Activated CD8-positive, alpha-beta memory T cell treated with anti-CD3 and anti-CD28 coated beads for 24 hours (primary cell): ENCODE data around the gene FAM227B.
"Not testable (repeated sequence)": the region's sequence is repeated elsewhere in the genome, so short reads cannot be mapped to it uniquely, and the experiment has no call there.

Source experiments
- DNase-seq: peaks from one replicate; pipeline ENCODE4 v3.0.0-alpha.2; 2020

Gene FAM227B

DNA sequence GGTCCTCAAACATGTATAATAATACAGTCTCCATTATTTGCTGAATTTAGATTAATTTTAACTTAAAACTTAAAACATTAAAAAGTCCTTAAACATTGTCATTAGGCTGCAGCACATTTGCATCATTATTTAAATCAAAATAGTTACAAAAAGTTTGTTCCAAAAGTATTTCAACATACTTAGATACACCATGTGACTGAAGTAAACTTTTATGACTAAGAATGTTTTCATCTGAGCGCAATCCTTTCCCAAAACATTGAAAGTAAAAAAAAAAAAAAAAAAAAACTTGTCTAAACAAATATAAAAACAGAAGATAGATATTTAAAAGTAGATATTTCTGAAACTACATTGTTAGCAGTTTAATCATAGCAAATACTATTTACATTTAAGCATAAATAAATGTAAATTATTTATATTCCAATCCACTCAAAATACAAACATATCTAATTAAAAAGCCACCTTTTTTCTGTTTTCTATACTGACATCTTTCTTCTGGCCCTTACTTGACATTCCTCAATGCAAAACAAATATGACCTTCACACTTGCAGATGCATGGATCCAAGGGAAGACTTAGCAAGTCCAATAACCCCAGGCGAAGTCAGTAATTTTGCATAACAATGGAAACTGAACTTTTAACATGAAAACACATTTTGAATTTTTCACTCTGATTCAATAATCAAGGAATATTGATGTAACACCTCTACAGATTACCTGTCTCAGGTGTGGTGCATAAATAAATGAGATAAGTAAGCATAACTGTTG, 10.3 kb downstream of the FAM227B start:
- DNase-seq, result no peak

DNA sequence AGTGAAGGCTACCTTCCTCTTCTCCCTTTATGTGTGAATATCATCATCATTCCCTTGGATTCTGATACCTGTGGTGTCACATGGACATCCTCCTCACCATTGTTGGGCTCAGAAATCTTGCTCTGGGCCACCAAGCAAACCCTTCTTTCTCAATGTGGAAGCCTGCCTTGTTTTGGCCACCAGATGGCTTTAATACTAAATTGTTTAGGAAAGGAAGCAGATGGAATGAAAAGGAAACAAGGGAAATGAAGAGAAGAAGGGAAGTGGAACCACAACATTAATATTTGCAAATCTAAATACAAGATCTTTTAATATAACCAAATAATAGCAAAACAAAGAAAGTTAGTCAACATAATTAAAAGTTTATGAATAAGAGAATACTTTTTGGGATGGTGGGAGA, 14.0 kb downstream of the FAM227B start:
- DNase-seq, result no peak

DNA sequence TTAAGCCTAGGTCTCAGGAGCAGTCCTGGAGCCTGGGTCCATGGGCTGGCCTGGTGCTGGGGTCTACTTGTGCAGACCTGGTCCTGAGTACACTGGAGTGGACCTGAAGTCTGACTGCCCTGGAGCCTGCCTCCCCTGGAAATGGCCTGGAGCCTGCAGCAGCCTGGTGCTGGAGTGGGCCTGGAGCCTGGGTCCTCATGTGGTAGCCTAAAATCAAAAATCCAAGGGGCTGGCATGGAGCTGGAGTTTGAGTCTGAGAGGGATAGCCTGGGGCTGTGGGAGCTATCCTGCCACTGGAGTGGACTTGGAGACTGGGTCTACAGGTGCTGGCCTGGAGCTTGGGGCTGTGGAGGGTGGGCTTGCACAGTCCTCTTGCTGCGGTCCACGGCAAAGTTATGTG, 15.0 kb downstream of the FAM227B start:
- no peak for DNase-seq

DNA sequence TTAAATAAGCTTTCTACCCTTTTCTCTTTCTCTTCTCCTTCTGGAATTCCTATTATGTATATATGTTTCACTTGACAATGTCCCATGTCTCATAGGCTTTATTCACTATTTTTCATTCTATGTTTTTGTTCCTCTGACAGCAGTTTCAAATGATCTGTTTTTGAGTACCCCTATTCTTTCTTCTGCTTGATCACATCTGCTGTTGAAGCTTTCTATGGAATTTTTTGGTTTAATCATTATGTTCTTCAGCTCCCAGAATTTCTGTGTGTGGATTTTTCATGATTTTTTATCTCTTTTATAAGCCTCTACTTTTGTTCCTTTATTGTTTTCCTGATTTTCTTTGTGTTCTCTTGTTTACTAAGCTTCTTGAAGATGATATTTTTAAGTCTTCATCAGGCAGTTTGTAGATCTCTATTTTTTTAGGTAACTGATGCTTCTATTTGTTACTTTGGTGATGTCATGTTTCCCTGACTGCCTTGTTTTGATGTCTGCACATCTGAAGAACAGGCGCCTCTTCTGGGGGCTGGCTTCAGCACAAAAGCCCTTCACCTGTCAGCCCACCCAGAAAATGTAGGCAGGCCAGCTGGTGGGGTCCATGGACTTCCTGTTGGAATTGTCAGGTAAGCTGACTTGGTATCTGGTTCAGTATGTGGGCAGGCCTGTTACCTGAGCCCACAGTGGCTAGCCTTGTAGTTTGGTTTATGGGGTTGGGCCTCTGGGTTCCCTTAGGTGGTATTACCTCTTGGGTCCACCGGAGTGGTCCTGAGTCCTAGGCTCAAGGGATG, 15.8 kb downstream of the FAM227B start:
- DNase-seq, result no peak

DNA sequence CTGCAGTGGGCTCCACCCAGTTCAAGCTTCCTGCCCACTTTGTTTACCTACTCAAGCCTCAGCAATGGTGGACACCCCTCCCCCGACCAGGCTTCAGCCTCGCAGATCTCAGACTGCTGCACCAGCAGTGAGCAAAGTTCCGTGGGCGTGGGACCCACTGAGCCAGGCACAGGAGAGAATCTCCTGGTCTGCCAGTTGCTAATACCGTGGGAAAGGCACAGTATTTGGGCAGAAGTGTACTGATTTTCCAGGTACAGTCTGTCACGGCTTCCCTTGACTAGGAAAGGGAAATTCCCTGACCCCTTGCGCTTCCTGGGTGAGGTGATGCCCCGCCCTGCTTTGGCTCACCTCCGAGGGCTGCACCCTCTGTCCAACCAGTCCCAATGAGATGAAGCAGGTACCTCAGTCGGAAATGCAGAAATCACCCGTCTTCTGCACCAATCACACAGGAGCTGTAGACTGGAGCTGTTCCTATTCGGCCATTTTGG, 27.7 kb downstream of the FAM227B start:
- DNase-seq, result not testable (repeated sequence)

DNA sequence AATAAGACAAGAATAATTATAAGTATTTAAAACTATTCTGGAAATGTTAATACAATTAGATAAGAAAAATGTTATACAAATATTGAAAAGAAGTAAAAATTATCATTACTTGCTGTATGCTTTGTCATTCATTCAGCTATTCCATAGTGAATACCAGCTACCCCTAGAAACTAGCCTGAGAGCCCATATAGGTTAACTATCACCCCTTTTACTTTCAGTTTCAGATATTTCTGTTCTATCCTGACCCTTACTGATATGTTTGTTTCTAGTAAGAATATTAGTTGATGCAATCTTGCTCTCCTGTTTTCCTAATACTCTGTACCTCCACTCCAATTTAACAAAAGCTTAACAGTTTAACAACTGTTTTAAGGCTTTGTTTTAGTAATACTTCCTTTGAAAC, 31.6 kb downstream of the FAM227B start:
- no peak for DNase-seq

DNA sequence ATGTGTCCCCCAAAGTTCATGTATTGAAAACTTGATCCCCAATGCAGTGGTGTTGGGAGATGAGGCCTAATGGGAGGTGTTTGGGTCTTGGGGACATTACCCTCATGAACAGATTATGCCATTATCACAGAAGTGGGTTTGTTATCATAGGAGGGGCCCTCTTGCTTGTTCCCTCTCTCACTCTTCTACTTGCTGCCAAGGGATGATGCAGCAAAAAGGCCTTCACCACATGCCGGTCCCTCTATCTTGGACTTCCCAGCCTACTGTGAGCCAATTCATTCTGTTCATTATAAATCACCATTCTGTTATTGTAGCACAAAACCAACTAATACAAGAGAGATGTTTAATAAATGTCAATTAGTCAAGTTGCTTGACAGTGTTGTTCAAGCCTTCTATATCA, 47.2 kb downstream of the FAM227B start:
- no peak for DNase-seq

DNA sequence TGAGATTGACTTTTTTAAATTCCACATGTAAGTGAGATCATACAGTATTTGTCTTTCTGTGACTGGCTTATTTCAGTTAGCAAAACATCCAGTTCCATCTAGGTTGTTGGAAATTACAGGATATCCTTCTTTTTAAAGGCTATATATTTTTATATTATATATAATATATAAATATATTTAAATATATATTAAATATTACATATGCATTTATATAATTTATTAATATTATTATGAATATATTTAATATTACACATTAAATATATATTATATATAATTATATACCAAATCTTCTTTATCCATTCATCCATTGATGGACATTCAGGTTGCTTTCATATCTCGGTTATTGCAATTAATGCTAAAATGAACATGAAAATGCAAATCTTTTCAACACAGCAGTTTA, 49.9 kb downstream of the FAM227B start:
- no peak for DNase-seq

DNA sequence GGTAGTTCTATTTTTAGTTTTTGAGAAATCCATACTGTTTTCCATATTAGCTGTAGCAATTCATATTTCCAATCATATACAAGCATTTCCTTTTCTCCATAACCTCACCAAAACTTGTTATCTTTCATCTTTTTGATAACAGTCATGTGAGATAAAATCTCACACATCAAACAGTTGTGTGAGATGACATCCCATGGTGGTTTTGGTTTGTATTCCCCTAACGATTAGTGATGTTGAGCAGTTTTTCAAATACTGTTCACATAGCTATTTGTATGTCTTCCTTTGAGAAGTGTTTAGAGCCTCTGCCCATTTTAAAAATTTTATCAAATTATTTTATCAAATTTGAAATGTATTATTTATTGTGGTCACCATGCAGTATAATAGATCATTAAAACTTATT, 50.4 kb downstream of the FAM227B start:
- DNase-seq, result no peak

DNA sequence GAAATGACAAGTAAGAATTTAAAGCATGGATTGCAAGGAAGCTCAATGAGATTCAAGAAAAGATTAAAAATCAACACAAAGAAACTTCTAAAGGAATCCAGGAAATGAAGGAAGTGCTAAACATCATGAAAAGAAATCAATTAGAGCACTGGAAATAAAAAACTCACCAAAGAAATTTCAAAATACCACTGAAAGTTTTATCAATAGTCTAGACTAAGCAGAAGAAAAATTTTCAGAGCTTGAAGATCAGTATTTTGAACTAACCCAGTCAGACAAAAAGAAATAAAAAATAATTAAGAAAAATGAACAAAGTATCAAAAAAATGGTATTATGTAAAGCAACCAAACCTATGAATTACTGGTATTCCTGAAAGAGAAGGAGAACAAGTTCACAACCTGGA, 60.6 kb downstream of the FAM227B start:
- no peak for DNase-seq

DNA sequence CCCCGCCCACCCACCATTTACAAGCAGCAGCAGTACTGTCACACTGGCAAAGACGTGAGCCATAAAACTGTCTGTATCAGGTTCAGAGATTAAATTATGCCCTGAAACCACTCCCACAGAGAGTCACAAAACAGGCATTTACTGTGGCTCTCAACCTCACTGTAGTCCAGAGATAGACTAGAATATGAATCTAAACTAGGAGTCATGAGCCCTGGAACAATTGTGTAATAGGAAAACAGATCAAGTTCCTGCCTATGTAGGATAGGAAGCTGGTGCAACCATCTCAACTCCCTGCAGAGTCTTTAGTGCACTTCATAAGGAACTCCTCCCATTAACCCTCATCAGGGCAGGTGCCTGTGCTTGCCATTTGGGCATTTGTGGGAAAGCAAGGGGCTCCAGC, 61.7 kb downstream of the FAM227B start:
- DNase-seq, result no peak

DNA sequence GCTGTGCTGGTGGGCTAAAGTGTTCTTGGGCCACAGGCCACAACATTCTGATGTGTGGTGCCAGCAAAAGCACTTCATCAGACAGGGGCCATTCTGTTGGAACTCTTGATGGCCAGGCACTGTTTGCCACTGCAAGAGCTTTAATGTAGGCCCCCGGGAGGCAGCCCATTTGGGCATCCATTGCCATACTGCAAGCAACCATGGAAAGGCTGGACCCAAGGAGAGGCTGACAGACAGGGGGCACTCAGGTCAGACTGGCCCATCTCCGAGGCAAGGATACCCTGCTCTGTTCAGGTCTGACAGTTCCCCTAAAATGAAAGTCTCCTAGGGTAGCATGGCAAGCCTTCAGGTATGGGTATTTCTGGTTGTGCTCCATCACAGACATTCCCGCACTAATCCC, 64.2 kb downstream of the FAM227B start:
- DNase-seq, result no peak

DNA sequence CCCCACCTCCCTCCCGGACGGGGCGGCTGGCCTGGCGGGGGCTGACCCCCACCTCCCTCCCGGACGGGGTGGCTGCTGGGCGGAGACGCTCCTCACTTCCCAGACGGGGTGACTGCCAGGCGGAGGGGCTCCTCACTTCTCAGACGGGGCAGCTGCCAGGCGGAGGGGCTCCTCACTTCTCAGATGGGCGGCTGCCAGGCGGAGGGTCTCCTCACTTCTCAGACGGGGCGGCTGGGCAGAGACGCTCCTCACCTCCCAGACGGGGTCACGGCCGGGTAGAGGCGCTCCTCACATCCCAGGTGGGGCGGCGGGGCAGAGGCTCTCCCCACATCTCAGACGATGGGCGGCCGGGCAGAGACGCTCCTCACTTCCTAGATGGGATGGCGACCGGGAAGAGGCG, 70.3 kb downstream of the FAM227B start:
- not testable (repeated sequence) for DNase-seq

DNA sequence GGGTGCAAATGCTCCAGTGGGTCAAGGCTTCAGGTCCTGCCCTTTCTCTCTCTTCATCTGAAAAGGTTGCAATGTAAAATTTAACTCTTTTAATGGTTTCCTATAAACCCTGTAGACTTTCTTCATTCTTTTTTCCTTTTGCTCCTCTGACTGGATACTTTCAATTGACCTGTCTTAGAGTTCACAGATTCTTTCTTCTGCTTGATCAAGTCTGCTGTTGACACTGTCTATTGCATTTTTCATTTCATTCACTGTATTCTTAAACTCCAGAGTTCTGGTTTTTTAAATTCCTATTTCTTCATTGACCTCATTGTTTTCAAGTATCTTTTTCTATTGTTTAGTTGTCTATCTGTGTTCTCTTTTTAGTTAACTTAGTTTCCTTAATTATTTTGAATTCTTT, 82.1 kb downstream of the FAM227B start:
- DNase-seq, result no peak

DNA sequence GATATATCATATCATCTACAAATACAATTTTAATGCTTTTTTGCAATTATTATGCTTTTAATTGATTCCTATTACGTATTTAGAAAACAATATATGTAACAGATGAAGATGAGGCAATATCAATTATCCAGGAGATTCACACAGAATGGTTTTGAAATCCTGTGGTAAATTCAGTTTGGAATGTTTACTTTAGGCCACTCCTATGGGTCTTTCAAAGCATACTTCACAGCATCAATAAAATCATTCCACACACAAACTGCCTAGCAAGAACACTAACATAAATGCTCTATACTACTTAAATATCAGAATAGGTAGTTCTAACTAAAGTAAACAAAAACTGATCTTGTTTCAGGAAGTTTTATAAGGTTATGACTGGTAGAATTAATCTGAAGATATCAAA, 90.5 kb downstream of the FAM227B start:
- DNase-seq, result no peak

DNA sequence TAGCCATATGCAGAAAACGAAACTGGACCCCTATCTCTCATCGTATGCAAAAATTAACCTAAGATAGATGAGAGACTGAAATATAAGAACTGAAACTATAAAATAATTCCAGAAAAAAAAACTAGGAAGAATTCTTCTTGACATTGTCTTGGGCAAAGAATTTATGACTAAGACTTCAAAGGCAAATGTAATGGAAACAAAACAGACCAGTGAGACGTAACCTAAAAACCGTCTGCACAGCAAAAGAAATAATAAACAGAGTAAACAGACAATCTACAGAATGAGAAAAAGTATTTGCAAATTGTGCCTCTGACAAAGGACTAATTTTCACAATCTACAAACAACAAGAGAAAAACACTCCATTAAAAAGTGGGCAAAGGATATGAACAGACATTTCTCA, 92.3 kb downstream of the FAM227B start:
- DNase-seq, result no peak

DNA sequence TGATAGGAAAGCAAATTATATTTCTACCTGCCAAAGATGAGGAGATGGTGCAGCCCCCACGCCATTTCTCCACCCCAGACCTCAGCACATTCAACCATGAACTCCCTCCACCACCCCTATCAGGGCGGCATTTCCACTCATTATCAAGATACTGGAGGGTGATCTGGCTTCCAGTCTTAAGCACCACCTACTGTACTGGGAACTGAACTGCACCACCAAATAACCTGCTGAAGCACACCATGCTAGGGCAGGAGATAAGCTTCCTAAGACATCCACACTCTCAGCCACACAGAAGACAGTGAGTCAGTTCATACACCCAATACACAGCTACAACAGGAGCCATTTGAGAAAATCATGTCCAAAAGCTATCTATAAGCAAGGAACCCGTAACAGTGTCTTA, 98.8 kb downstream of the FAM227B start:
- no peak for DNase-seq

DNA sequence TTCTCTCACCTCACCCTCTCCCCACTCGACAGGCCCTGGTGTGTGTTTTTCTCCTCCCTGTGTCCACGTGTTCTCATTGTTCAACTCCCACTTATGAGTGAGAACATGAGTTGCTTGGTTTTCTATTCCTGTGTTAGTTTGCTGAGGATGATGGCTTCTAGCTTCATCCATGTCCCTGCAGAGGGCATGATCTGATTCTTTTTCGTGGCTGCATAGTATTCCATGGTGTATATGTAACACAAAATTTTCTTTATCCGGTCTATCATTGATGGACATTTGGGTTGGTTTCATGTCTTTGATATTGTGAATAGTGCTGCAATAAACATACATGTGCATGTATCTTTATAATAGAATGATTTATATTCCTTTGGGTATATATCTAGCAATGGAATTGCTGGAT, 107.9 kb downstream of the FAM227B start:
- not testable (repeated sequence) for DNase-seq

DNA sequence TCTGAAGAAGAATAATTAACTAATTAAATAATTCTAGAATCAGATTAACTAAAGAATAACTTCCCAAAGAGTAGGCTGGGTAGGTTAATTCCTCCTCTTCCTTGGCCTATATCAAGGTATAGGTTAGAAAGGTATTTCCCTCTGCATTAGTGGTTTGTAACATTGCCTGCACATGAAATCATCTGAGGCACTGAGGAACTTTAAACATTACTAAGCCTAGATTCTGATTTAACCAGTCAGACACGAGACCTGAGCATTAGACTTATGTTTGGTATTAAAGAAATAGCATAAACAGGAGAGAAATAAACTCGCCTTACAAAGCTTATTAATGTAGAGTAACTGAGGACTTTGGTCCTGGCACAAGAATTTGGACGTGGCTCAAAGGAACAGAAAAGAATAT, 113.4 kb downstream of the FAM227B start:
- no peak for DNase-seq

DNA sequence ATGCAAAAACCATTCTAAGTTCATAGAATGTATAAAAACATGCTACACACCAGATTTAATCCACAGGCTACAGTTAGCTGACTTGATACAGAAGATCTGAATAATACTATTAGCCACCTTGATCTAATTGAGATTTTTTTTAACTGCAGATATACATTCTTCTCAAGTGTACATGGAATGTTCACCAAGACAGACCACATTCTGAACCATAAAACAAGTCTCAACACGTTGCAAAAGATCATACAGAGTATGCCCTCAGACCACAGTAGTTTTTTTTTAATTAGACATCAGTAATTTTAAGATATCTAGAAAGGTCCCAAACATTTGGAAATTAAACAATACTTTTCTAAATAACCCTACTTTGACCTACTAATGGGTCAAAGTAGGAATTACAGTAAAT, 114.3 kb downstream of the FAM227B start:
- no peak for DNase-seq

DNA sequence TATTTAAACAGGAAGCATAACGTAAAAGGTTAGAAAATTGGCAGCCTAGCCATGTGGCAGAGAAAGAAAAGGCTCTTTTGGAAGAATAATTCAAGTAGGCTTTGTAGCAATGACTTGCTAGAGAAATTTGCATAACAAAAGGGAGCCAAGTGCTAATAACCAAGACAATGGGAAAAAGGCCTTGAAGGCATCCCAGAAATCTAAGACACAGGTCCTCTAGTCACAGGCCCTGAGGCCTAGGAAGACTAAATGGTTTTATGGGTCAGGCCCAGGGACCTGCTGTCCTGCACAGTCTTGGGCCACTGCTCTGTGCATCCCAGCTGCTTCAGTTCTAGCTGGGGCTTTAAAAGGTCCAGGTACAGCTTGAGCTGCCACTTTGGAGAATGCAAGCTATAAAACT, 119.0 kb downstream of the FAM227B start:
- no peak for DNase-seq

DNA sequence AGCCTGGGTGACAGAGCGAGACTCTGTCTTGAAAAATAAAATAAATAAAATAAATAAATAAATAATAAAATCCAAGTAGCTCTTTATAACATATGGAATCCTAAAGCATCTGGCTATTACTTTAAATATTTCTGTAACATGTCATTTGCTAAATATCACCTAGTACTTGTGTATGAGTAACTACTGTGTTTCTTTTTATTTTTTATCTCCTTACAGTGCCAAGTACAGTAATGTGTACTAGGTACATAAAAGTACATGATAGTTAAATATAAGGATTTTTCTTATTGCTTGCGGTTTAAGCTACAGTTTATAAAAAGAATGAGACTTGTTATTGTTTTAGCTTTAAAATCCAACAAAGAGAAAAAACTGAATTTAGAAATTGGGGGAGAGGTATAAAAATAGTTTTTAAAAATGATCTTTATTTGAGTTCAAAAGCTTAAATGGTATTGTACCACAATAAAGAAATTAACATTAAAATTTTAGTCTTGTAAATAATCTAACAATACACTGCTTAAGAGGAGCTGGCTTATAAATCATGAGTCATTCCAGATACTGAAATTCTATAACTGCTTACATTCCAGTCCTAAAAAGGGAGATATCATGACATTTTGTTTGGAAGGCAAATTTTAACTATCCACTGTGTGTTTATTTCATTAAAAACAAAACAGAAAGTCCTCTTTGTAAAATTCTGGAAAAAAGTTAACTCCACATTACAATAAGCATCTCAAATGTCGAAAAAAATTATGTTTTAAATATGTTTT, 124.4 kb downstream of the FAM227B start:
- no peak for DNase-seq

DNA sequence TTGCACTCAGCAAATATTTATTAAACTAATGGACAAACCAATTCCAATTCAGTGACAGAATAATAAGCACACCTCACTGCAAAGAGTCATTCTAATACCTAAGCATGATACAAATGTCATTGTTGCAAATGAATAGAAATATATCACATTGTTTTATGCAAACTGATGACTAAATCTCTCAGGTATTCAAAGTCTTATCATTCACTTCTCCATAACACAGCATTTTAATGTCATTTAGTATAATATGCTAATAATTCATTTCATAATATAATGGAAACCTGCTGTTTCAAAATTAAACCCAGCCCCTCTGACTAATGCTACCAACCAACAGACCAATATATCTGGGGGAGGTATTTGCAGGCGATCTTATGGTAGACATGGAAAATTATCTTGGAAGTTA, 125.8 kb downstream of the FAM227B start:
- DNase-seq, result no peak

DNA sequence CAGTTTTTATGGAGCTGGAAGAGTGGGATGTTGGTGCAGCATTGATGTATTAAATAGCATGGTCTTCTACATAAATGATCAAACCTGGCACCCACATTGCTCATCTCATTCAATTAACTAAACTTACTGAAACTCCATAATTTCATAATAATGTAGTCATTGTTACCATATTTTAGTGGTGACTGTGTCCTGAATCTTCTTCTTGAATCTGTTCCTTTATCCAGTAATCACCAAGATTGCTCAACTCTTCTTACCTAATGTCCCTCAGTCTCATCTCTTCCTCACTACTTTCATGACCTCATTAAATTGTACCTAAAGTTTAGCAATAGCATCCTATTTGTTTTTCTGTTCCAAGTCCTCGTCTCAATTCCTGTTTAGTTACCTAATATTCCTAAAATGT, 127.8 kb downstream of the FAM227B start:
- DNase-seq, result no peak
